HepG2 (cell line): ENCODE data around the gene FUT1. TPM values are rescaled to one million over a fixed set of nuclear protein-coding genes. Genes with fewer than 3 reads are reported as not detected.

Source experiments
- ATRX ChIP-seq: sonication (generic); formaldehyde crosslinking; IDR thresholded peaks from 2 replicates; pipeline ENCODE4 v1.4.0; 2020; ENCODE audit warnings: missing genetic modification reagents, borderline replicate concordance
- CREBL2 ChIP-seq: sonication (generic); formaldehyde crosslinking; IDR thresholded peaks from 2 replicates; pipeline ENCODE4 v1.8.1; 2023; ENCODE audit warnings: missing genetic modification reagents, mild to moderate bottlenecking, borderline replicate concordance
- CSRNP1 ChIP-seq: sonication (generic); formaldehyde crosslinking; IDR thresholded peaks from 2 replicates; pipeline ENCODE4 v1.8.1; 2023; ENCODE audit warnings: mild to moderate bottlenecking, missing genetic modification reagents
- HMG20A ChIP-seq: IDR thresholded peaks from 2 replicates; pipeline ENCODE4 v1.6.1; 2016; ENCODE audit warnings: borderline replicate concordance
- KLF11 ChIP-seq: IDR thresholded peaks from 2 replicates; pipeline ENCODE4 v1.6.1; 2016; ENCODE audit warnings: missing compliant biosample characterization
- MYC ChIP-seq: sonication (generic); formaldehyde crosslinking; IDR thresholded peaks from 2 replicates; pipeline ENCODE4 v1.9.0; 2021; ENCODE audit warnings: missing genetic modification reagents, borderline replicate concordance
- NR1H2 ChIP-seq: sonication (generic); formaldehyde crosslinking; IDR thresholded peaks from 2 replicates; pipeline ENCODE4 v1.8.1; 2022; ENCODE audit warnings: low read depth, missing genetic modification reagents, borderline replicate concordance
- NRL ChIP-seq: sonication (generic); formaldehyde crosslinking; IDR thresholded peaks from 2 replicates; pipeline ENCODE4 v1.5.0; 2020; ENCODE audit warnings: missing genetic modification reagents, mild to moderate bottlenecking, moderate library complexity, borderline replicate concordance
- PAWR ChIP-seq: sonication (generic); formaldehyde crosslinking; IDR thresholded peaks from 2 replicates; pipeline ENCODE4 v1.4.0; 2020; ENCODE audit warnings: missing genetic modification reagents, mild to moderate bottlenecking, borderline replicate concordance
- PPARG ChIP-seq: conservative IDR thresholded peaks from 2 replicates; pipeline ENCODE4 v1.6.1; 2016; ENCODE audit warnings: missing biosample characterization, missing genetic modification reagents
- SAP130 ChIP-seq: IDR thresholded peaks from 2 replicates; pipeline ENCODE4 v1.6.1; 2016; ENCODE audit warnings: low read depth
- SRSF4 ChIP-seq: fragments of 200-400 bp; formaldehyde crosslinking; IDR thresholded peaks from one replicate; pipeline ENCODE4 v1.6.1; 2018; ENCODE audit warnings: mild to moderate bottlenecking, low read depth, low read length, moderate library complexity; ENCODE audit not compliant: poor library complexity, severe bottlenecking
- TAF15 ChIP-seq: fragments of 200-400 bp; formaldehyde crosslinking; IDR thresholded peaks from one replicate; pipeline ENCODE4 v1.6.1; 2018; ENCODE audit warnings: mild to moderate bottlenecking, low read depth, low read length; ENCODE audit not compliant: poor library complexity, severe bottlenecking
- UBTF ChIP-seq: sonication (generic); formaldehyde crosslinking; IDR thresholded peaks from 2 replicates; pipeline ENCODE4 v1.4.0; 2020; ENCODE audit warnings: mild to moderate bottlenecking, missing genetic modification reagents
- ZC3H13 ChIP-seq: sonication (generic); formaldehyde crosslinking; IDR thresholded peaks from 2 replicates; pipeline ENCODE4 v1.8.1; 2023; ENCODE audit warnings: mild to moderate bottlenecking, missing genetic modification reagents, moderate library complexity
- ZFAT ChIP-seq: sonication (generic); formaldehyde crosslinking; conservative IDR thresholded peaks from 2 replicates; pipeline ENCODE4 v1.8.1; 2023; ENCODE audit warnings: missing genetic modification reagents, inconsistent platforms
- ZNF335 ChIP-seq: sonication (generic); formaldehyde crosslinking; IDR thresholded peaks from 2 replicates; pipeline ENCODE4 v1.4.0; 2020; ENCODE audit warnings: missing genetic modification reagents
- ZNF382 ChIP-seq: sonication (generic); formaldehyde crosslinking; IDR thresholded peaks from 2 replicates; pipeline ENCODE4 v1.5.0; 2020; ENCODE audit warnings: missing genetic modification reagents, mild to moderate bottlenecking, borderline replicate concordance
- ZNF572 ChIP-seq: sonication (generic); formaldehyde crosslinking; IDR thresholded peaks from 2 replicates; pipeline ENCODE4 v1.5.1; 2020; ENCODE audit warnings: mild to moderate bottlenecking, missing genetic modification reagents
- ZNF703 ChIP-seq: sonication (generic); formaldehyde crosslinking; IDR thresholded peaks from 2 replicates; pipeline ENCODE4 v1.5.1; 2020; ENCODE audit warnings: missing genetic modification reagents, mild to moderate bottlenecking, moderate library complexity, borderline replicate concordance
- ZNF772 ChIP-seq: sonication (generic); formaldehyde crosslinking; IDR thresholded peaks from 2 replicates; pipeline ENCODE4 v1.5.0; 2020; ENCODE audit warnings: mild to moderate bottlenecking, missing genetic modification reagents
- ZXDC ChIP-seq: sonication (generic); formaldehyde crosslinking; IDR thresholded peaks from 2 replicates; pipeline ENCODE4 v1.5.0; 2020; ENCODE audit warnings: mild to moderate bottlenecking, missing genetic modification reagents
- polyA plus RNA-seq, 8 experiments: library from polyadenylated mRNA; depleted of rRNA in 3 of 8; stranded (reverse) in 7 of 8; unstranded in 1 of 8; fragments of >200 nt; fragmentation: Illumina TruSeq in 4 of 8; extraction: Trizol in 4 of 8; gene quantifications; 2 replicates each; pipeline versions ENCODE4 v1.2.1 to v1.2.3, GENCODE V29; 2011 to 2016; ENCODE audit warnings: low read depth in 4 of 8, missing spikeins in 1 of 8, mixed read lengths in 1 of 8; ENCODE audit not compliant: insufficient read depth in 1 of 8
- total RNA-seq, 5 experiments: library from RNA; depleted of rRNA; stranded (reverse); fragments of >200 nt; fragmentation: Illumina TruSeq; extraction: Trizol; gene quantifications; 2 replicates each; pipeline ENCODE4 v1.2.3, GENCODE V29; 2016; ENCODE audit warnings: low read depth in 1 of 5
- TF ChIP-seq, protein P1 (sequence below): sonication (generic); IDR thresholded peaks from 2 replicates; pipeline ENCODE4 v1.6.1; 2016; ENCODE audit warnings: low read depth, borderline replicate concordance

The FUT1 gene
- total and polyA plus RNA-seq, 2 of the 13 experiments (the other 11 are each of a cell fraction or from before 2014, with no cell fraction given) = 0.07 to 1.1 TPM

GRCh38 chr19:48718711-48719231 is 33.7 kb downstream of the FUT1 start (continued):
- TF ChIP-seq CREBL2 (CRISPR knock-in tag) (no peak), ZXDC (CRISPR knock-in tag) (no peak), PPARG (CRISPR knock-in tag) (peak; percentile 98), NR1H2 (no peak), ZC3H13 (CRISPR knock-in tag) (peak; percentile 72; the same call in 1 of the 2 replicates), ATRX (CRISPR knock-in tag) (no peak), CSRNP1 (CRISPR knock-in tag) (peak; percentile 70; the same call in 1 of the 2 replicates), ZNF335 (CRISPR knock-in tag) (no peak), ZNF382 (CRISPR knock-in tag) (no peak), ZNF703 (no peak), SAP130 (peak; percentile 85), NRL (CRISPR knock-in tag) (peak; percentile 18; the same call in 1 of the 2 replicates), PAWR (CRISPR knock-in tag) (no peak), HMG20A (CRISPR knock-in tag) (peak; percentile 34; the same call in 1 of the 2 replicates), ZNF772 (no peak), ZFAT (CRISPR knock-in tag) (no peak), TAF15 (no peak), MYC (CRISPR knock-in tag) (peak; percentile 75; the same call in 1 of the 2 replicates), KLF11 (CRISPR knock-in tag) (no peak), UBTF (CRISPR knock-in tag) (peak; percentile 4; the same call in 1 of the 2 replicates), ZNF572 (CRISPR knock-in tag) (no peak), SRSF4 (no peak)
- TF ChIP-seq, protein P1, sequence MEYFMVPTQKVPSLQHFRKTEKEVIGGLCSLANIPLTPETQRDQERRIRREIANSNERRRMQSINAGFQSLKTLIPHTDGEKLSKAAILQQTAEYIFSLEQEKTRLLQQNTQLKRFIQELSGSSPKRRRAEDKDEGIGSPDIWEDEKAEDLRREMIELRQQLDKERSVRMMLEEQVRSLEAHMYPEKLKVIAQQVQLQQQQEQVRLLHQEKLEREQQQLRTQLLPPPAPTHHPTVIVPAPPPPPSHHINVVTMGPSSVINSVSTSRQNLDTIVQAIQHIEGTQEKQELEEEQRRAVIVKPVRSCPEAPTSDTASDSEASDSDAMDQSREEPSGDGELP = no peak
